GM19193 (cell line): ENCODE data around the gene ZMYND15.

Source experiments
- POLR2A ChIP-seq: IDR thresholded peaks from 4 replicates; pipeline ENCODE4 v1.6.1; 2011; ENCODE audit not compliant: insufficient read depth, insufficient read length; ENCODE audit errors: extremely low read depth

ZMYND15 gene

DNA sequence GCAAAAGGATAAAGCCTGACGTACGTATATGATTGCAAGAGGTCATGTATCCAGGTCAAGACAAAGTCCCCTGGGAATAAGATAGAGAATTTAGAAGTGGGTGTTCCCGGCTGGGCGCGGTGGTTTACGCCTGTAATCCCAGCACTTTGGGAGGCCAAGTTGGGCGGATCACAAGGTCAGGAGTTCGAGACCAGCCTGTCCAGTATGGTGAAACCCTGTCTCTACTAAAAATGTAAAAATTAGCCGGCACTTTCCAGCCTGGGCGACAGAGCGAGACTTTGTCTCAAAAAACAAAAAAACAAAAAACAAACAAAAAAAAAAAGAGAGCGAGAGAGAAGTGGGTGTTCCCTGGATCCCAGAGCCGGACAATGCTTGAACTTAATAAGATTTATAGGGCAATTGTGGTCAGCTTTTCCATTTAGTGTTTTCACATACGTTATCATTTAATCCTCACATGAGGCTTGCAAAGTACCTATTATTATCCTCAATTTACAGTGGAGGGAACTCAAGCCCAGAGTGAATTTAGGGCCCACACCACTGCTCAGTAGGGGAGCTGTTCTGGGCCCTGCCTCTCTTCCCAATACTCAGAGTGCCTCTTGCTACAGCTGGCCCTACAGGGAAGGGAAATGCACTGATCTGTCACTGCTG lies 48.6 kb downstream of the ZMYND15 start:
- no peak for TF ChIP-seq POLR2A

DNA sequence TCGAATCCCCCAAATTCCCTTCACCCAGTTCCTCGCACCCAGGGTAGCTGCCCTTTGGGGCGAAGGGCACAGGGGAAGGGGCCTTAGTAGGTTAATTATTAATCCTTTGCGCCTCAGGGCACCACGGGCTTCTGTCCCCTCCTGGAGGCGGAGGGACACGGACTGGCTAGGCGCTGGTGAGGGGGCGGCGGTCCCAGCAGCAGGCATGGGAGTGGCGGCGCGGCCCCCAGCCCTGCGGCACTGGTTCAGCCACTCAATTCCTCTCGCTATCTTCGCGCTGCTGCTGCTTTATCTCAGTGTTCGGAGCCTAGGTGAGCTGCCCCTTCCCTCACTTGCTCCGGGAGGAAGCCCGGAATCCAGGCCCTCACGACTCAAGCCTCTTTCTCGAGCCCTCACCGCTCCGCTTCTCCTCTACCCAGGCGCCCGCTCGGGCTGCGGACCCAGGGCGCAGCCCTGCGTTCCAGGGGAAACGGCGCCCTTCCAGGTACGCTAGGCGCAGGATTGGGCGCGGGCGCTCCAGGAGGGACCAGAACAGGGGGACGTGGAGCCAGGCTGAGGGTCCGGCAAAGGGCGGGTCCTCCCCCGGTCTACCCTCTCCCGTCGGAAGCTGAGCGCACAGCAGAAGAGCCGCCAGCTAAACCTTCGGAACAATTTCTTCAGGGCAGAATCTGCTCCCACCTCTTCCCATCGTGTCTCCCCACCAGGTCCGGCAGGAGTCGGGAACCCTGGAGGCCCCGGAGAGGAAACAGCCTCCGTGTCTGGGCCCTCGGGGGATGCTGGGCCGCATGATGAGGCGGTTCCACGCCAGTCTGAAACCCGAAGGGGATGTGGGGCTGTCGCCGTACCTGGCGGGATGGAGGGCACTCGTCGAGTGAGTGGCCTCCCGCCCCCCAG lies 49.4 kb downstream of the ZMYND15 start, which contains the start of gene GLTPD2:
Gene GLTPD2, plus strand, starts transcription at position 158 of the 894 bp plus-strand sequence. Its CDS starts 48 bp downstream, at position 206.
- no peak for TF ChIP-seq POLR2A

DNA sequence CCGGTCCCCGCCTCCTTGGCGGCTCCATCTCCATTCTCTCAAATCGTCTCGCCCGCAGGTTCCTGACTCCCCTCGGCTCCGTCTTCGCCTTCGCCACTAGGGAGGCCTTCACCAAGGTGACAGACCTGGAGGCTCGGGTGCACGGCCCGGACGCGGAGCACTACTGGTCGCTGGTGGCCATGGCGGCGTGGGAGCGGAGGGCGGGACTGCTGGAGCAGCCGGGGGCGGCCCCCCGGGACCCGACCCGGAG lies 50.0 kb downstream of the ZMYND15 start:
- TF ChIP-seq POLR2A: no peak

DNA sequence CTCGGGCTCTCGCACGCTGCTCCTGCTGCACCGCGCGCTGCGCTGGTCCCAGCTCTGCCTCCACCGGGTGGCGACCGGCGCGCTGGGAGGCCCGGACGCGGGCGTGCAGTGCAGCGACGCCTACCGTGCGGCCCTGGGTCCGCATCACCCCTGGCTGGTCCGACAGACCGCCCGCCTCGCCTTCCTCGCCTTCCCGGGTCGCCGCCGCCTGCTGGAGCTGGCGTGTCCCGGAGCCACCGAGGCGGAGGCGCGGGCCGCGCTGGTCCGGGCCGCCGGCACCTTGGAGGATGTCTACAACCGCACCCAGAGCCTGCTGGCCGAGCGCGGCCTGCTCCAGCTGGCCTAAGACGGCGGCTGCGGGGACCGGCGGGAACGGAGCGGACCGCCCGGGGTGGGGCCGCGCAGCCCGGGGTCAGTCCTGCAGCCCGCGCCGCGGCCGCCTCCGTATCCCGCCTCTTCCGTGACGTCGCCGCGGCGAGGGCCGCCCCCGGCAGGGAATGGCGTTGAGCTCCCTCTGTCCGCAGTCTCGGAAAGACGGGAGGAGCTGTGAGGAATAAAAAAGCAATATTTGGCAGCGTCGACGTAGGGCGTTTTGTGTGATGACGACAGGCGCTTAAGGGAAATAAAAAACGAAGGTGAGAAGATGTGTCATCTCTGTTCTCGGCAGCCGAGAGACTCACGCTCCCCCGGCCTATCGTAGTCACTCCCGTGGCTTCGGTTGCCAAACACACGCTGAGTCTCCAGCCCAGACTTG lies 50.5 kb downstream of the ZMYND15 start:
- TF ChIP-seq POLR2A: peak; percentile 71

DNA sequence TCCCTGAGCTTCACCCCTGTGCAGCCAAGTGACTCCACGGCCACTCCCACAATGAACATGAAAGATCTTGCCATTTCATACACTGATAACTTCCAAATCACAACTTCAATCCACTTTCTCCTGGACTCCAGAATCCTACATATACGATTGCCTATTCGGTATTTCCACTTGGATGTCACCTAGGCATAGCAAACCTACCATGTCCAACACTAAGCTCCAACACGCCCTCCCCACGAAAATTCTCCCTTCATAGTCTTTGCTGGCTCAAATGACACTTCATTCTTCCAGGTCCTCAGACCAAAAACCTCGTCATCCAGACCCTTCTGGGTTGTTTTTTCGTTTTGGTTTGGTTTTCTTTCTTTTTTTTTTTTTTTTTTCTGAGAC lies 51.1 kb downstream of the ZMYND15 start:
- TF ChIP-seq POLR2A: no peak

DNA sequence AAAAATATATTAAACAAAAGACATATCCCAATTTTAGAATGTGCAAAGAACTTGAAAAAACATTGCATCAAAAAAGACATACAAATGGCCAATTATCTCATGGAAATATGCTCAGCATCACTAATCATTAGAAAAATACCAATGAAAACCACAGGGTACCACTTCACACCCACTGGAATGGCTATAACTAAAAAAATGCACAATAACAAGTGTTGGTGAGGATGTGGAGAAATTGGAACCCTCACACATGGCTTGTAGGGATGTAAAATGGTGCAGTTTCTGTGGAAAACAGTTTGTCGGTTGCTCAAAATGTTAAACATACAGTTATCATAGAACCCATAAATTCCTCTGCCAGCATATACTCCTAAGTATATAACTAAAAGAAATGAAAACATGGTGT lies 55.5 kb downstream of the ZMYND15 start:
- TF ChIP-seq POLR2A: no peak
